Measurements from ENCODE around the gene MRPS5.

The MRPS5 gene

GRCh38 chr2:95087379-95087778, 34.2 kb downstream of the MRPS5 start:
- DNase-seq: no peak

GRCh38 chr2:95086017-95086416, 35.6 kb downstream of the MRPS5 start:
- no peak for DNase-seq

GRCh38 chr2:95082477-95082876, 39.1 kb downstream of the MRPS5 start:
- no peak for DNase-seq

- no peak for DNase-seq
Observed at GRCh38 chr2:95079199-95079683, 42.4 kb downstream of the MRPS5 start.

- DNase-seq: no peak
Observed at GRCh38 chr2:95077861-95078603, 43.6 kb downstream of the MRPS5 start.

- no peak for DNase-seq
Observed at GRCh38 chr2:95077530-95077825, 44.1 kb downstream of the MRPS5 start.

GRCh38 chr2:95076705-95077529, 44.7 kb downstream of the MRPS5 start:
- no peak for DNase-seq

GRCh38 chr2:95075440-95076132, 46.0 kb downstream of the MRPS5 start:
- no peak for DNase-seq

DNA sequence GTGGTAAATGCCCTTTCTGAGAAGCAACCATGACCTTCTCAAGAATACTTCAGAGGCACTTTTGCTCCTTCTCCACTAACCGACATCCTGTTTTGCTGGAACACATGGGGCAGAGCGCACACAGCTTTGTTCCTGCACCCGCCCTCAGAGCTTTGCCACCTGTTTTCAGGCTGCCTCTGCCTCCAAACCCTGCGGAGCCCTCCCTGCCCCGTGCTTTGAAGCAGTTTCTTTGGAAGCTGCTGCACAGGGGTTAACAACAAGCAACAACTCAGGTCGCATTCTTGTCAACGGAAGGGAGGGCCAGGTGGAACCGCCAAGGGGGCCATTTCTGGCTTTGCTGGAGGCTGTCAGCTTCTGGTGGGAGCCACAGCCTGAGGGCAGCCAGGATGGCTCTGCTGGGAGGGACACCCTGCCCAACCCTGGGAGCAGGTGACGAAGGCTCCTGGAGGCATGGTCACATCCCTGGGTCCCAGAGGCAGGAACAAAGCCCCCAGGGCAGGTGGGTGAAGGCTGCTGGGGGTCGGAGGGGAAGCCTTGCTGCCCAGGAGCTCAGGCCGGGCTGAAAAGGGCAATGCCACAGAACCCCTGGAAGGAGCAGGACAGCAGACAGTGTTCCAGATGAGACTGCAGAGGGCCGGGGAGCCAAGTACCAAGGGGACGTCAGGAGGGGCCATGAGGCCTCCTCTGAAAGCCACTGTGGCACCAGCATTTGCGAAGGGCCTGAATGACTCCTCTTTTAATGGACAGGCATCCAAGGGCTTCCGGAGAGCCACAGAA, 46.8 kb downstream of the MRPS5 start:
- no peak for DNase-seq

DNA sequence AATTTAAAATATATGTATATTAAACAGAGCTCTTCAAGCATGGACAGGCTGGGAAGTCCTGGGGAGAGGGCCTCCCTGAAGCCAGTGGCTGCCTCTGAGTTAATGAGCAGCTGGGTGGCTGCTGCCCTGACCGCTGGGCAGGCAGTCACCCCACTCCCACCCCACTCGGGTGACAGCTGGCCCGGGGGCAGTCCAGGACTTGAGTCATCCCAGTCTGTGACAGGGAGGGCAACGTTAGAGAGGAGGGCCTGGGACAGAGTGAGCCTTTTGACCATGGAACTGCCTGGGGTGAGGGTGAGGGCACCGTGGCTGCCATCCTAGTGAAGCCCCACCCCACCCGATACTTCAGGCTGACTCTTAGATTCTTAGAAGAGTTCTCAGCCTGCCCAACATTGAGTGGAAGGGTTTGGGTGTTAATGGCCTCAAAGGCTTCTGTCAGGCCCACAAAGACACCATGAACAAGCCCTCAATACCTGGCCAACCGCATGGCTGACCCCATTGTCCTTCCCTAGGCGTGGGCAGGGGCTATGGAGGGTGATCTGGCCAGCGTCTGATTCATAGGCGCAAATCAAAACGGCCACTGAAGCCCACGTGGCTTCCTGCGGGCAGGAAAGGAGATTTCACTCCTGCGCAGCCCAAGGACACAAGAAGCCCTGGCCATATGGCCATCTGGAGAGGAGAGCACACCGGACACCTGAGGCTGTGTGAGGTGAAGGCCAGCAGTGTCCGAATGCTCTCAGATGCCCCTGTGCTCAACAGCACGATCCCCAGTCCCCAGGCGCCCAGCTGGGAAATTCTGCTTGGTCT, 47.5 kb downstream of the MRPS5 start:
- DNase-seq: no peak

DNA sequence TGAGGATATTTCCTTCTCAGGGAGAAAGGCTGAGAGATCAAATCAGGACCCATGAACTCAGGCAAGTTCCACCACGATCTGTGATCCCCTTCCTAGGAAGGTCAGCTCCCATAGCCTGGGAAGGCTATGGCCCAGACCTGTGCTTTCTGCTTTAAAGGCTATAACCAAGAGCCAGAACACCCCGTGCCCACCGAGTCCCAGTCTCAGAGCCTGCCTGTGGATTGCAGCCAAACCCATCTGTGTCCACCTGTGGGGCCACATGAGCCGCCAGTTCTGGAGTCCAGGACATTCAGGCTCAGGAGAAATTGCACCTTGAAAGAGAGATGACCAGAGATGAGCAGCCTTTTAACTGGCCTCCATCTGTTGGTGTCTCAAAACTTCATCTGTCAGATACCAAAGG, 49.2 kb downstream of the MRPS5 start:
- DNase-seq: no peak

GRCh38 chr2:95071856-95072255, 49.8 kb downstream of the MRPS5 start:
- no peak for DNase-seq

DNA sequence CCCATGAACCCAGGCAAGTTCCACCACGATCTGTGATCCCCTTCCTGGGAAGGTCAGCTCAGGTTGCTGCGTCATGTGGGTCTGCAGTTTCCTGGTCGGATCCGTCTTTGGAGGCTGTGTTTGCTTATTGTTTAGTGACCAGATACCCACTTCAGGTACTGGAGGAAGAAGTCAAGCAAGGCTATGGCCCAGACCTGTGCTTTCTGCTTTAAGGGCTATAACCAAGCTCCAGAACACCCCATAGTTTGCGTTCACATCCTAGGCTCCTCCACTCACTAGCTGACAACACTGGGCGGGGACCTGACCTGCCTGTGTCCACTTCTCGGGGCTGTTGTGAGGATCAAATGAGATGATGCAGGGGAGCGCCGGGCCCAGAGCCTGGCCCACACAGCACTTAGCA, 52.1 kb downstream of the MRPS5 start:
- no peak for DNase-seq

GRCh38 chr2:95068256-95068655, 53.4 kb downstream of the MRPS5 start:
- no peak for DNase-seq

DNA sequence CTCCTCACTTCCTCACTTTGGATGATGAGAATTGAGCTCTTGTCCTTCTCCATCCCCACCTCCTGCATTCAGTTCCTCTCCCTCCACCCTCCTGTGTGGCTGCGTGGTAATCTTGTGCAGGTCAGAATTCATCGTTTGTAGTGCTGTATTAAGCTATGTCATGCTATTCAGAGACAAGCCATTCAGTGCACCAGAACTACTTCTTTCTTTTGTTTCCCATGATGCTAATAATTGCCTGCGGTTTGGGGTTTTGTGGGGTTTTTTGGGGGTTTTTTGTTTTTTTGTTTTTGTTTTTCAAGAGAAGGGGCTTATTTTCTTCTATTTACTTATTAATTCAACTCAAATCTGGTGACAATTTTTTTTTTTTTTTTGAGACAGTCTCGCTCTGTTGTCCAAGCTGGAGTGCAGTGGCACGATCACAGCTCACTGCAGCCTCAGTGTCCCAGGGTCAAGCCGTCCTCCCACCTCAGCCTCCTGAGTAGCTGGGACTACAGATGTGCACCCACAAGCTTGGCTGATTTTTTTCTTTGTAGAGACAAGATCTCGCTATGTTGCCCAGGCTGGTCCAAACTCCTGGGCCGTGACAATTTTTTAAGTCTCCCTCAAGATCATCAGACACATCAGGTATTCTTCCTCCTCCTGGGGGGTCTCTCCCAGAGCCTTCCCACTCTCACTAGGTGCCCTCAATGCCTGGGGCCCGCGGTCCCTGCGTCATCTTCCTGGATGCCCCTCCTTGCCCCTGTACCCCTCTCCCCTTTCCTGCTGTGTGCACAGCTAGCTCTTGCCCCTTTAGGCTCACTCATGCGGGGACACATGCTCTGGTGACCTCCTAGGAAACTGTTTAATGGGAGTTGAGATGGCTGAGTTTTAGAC, 58.3 kb downstream of the MRPS5 start:
- DNase-seq: no peak

DNA sequence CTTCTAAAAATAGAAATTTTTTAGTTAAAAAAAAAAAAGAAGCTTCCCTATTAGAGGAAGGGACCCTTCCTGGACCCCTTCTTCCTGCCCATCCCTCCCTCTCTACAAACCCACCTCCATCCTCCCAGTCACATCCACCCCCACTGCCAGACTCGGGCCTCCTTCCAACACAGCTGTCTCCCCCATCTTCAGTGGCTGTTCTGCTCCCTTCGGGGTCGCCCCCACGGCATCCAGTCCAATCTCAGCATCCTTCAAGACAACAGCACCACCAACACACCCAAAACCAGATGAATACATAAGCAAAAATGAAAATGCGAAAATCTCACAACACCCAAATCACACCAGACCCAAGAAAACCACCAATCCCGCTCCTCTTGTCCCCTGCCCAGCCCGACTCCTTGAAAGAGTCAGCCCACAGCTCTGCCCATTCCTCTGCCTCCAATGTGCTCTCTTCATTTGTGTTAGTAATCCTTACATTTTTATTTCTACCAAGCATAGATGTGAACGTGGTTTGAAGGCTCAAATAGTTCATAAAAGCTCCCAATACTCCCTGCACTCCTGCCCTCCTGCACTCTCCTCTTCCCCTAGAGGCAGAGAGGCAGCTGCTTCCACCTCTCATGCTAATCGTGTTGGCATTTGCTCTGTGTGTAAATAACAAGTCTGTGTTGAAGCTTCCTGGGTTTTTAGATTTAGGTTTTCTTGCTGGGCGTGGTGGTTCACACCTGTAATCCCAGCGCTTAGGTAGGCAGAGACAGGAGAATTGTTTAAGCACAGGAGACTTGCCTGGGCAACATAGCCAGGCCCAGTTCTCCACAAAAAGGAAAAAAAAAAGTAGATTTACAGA, 59.1 kb downstream of the MRPS5 start:
- DNase-seq: no peak

DNA sequence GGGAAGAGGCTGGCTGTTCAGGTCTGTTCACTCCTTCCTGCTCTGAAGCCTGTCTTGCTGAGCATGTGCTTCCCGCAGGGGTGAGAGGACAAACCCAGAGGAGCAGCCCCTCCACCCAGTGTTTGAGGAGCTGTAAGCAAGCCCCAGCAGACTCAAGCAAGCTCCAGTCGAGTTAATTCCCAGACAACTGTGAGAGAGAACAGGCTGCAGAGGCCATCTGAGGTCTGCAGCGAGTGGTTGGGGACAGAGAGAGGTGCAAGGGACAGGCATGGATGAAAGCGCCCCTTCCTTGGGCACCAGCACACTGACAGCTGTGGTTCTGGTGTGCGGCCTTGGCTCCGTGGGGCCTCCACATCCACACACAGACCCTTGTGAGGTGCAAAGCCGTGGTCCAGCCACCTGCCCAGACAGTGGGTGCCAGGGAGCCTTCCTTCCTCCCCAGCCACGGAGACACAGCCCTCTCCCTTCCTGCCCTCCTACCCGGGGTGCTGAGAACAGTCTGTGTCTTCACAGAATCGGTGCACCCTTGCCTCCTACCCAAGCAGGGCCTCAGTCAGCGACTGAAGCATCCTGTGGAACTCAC, 59.9 kb downstream of the MRPS5 start:
- no peak for DNase-seq

DNA sequence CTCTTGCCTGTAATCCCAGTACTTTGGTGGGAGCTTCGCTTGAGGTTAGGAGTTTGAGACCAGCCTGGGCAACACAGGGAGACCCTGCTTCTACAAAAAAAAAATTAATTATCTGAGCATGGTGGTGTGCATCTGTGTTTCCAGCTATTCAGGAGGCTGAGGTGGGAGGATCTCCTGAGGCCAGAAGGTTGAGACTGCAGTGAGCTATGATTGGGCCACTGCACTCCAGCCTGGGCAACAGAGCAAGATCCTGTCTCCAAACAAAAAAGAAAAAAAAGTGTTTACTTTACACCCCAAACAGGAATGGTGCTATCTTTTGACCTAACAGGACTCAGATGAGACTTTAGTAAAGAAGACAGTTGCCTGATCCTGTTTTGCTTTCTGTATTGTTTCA, 60.5 kb downstream of the MRPS5 start:
- DNase-seq: no peak

- DNase-seq: no peak
Observed at GRCh38 chr2:95060446-95061118, 61.0 kb downstream of the MRPS5 start.

All from cerebellar nuclear complex (tissue), 1 donor.